SK-N-MC (cell line): ENCODE measurements around the gene LRRIQ1.

Source experiments
- EZH2 ChIP-seq: fragments of 200-600 bp; sonication (generic); IDR thresholded peaks from one replicate; pipeline ENCODE4 v1.6.1; 2017; ENCODE audit warnings: antibody characterized with exemption
- FOXP2 ChIP-seq: optimal IDR thresholded peaks from 2 replicates; pipeline ENCODE3; 2011; ENCODE audit warnings: mild to moderate bottlenecking, moderate library complexity; ENCODE audit not compliant: insufficient read depth; ENCODE audit errors: extremely low read length, control extremely low read depth

GRCh38 chr12:84995641-84996040 lies 40.5 kb upstream of the LRRIQ1 start:
- TF ChIP-seq FOXP2: no peak
- TF ChIP-seq EZH2: no peak
